Measurements from ENCODE around the gene SCAMP4.
A peak's percentile ranks its signal among the peaks of the same experiment; 100 is the strongest.
"Not testable (repeated sequence)": the region's sequence is repeated elsewhere in the genome, so short reads cannot be mapped to it uniquely, and the experiment has no call there.

The SCAMP4 gene

DNA sequence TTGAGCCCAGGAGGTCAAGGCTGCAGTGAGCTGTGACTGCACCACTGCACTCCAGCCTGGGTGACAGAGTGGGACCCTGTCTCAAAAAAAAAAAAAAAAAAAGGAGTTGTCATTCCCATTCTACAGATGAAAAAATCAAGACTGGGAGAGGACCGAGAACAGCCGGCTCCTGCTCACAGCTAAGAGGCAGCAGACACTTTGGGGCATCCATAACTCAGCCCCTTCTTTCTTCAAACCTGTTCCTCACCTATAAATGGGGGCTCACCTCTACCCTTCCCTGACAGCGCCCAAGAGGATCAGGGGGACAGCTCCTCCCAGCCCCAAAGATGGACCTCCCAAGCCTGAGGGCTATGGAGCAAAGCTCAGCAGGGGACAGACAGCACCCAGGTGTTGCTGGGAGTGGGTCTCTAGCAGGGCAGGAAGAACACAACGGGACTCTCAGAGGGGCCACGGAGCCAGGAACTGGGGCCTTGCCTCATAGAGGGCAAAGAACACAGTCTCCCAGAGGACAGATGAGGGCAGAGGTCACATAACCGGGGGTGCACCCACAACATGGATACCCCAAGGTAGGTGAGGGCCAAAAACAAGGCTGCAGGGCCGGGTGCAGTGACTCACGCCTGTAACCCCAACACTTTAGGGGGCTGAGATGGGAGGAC, 38.4 kb upstream of the SCAMP4 start:
- no peak for DNase-seq (ENCODE audit: low spot score)

- DNase-seq (ENCODE audit: low spot score) = no peak
Observed at GRCh38 chr19:1867349-1867724, 37.9 kb upstream of the SCAMP4 start.

DNA sequence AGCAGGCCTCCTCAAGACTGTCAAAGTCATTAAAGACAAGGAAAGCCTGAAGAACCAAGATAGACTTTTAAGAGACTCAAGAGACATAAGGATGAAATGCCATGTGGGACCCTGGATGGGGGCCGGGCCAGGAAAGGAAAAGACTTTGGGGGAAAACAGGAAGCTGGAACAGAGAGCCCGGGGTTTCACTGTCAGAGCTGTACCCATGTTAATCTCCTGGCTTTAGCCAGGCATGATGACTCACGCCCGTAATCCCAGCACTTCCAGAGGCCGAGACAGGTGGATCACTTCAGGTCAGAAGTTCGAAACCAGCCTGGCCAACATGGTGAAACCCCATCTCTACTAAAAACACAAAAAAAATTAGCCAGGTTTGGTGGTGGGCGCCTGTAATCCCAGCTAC, 36.2 kb upstream of the SCAMP4 start:
- DNase-seq (ENCODE audit: low spot score) = no peak

- no peak for DNase-seq (ENCODE audit: low spot score)
Observed at GRCh38 chr19:1871140-1871597, 34.0 kb upstream of the SCAMP4 start.

GRCh38 chr19:1871630-1872029, 33.6 kb upstream of the SCAMP4 start:
- no peak for DNase-seq (ENCODE audit: low spot score)

- DNase-seq (ENCODE audit: low spot score) = no peak
Observed at GRCh38 chr19:1872807-1873523, 32.2 kb upstream of the SCAMP4 start.

DNA sequence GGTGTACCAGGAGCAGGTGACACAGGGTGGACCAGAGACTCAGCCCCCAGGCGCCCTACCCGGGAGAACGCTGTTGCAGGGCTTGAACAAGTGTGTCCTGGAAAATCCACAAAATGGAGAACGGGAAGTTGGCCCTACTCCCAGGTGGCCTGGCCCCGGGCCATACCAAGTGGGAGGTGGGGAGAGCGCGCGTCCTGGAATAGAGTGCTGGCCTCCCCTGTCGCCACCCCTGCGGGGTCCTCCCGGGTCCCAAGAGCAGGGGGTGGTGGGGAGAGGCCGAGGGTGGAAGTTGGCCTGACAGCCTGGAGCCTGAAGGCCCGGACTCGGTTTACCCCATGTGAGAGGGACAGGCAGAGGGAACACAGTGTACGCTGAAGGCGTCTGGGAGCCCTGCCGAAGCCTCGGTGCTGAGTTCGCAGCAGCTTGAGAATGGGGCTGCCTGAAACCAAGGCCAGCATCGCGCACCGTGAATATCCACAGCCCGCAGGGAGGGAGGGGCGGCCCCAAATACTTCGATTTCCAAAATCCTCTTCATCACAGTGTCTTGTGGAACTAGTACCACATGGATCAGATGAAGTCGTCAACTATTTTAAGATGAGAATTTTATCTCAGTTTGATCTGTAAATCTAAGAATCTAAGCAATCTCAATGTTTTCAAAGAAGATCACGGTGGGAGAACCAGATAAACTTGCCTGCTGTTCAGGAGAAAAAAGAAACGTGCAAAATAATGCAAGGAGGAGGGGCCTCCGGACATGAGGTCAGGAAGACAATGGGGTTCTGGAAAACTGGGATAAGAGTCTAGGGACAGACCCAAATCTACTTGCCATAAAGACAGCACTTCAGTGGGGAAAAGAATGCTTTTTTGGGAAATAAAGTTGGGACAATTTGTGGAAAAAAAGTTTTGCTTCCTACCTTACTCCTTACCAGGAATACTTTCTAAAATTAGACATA, 31.4 kb upstream of the SCAMP4 start:
- DNase-seq (ENCODE audit: low spot score) = no peak

GRCh38 chr19:1874554-1875185, 30.5 kb upstream of the SCAMP4 start:
- peak; percentile 59 for DNase-seq (ENCODE audit: low spot score)

- peak; percentile 50 for DNase-seq (ENCODE audit: low spot score)
Observed at GRCh38 chr19:1875265-1875645, 29.9 kb upstream of the SCAMP4 start.

- DNase-seq (ENCODE audit: low spot score) = peak; percentile 93
Observed at GRCh38 chr19:1875646-1876495, 29.3 kb upstream of the SCAMP4 start.

DNA sequence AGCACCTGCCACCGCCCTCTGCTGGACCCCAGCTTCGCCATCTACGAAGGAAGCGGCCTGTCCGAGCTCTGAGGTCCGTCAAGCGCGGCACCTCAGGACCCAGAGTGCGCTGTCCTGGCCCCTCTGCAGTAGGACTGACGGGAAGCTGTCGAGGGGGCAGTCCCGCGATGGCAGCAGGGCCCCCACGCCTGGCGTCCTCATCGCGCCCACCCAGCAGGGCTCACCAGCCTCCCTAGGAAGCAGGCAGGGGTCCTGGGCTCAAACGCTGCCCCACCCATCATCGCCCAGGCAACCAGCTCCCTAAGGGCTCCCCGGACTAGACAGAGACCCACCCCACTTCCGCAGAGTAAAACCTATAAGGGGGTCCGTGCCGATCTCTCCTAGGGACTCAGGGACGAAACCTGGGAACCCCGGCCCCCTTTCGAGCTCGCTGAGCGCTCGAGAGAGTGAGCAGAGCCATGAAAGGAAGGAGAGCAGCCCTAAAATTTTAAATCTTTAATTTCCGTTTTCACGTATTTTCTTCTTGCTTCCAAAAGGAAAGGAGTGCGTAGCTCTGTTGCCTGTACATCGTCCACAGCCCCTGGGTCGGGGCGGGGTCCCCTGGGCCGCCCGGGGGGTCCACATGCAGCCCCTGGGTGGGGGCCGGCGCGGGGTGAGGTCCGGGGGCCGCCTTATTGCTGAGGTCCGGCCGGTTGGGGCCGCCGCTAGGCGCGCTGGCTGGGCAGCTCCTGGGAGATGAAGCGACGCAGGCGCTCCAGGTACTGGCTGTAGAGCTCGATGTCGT, 28.5 kb upstream of the SCAMP4 start:
- not testable (repeated sequence) for DNase-seq (ENCODE audit: low spot score)

DNA sequence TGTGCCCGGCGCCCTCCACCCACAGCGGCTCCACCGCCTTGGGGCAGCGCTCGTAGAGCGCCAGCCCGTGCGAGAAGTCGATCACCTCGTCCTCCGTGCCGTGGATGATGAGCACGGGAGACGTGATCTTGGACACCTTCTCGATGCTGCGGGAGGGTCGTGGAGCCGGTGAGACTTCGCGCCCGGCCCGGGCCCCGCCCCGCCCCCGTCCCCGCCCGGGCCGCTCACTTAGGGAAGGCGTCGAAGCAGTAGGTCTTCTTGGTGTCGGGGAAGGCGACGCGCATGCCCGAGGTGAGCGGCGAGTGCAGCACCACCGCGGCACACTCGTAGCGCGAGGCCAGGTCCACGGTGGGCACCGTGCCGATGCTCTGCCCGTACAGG, 27.9 kb upstream of the SCAMP4 start:
- DNase-seq (ENCODE audit: low spot score) = not testable (repeated sequence)

- DNase-seq (ENCODE audit: low spot score) = not testable (repeated sequence)
Observed at GRCh38 chr19:1878583-1878982, 26.6 kb upstream of the SCAMP4 start.

DNA sequence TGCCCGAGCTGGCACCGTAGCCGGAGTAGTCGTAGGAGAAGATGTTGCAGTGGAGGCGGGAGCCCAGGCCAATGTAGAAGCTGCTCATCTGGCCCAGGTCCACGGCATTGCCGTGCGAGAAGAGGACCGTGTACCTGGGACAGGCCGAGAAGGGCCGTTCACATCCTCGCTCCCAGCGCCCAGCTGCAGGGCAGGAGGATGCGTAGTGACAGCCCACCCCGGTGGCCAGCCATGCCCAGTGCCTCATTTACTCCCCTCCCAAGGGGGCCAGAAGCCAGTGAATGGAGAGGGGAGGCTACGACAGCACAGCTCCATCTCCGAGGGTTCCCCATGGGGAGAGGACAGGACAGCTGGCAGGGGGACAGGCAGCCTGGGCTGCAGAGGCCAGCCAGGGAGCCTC, 25.2 kb upstream of the SCAMP4 start:
- not testable (repeated sequence) for DNase-seq (ENCODE audit: low spot score)

DNA sequence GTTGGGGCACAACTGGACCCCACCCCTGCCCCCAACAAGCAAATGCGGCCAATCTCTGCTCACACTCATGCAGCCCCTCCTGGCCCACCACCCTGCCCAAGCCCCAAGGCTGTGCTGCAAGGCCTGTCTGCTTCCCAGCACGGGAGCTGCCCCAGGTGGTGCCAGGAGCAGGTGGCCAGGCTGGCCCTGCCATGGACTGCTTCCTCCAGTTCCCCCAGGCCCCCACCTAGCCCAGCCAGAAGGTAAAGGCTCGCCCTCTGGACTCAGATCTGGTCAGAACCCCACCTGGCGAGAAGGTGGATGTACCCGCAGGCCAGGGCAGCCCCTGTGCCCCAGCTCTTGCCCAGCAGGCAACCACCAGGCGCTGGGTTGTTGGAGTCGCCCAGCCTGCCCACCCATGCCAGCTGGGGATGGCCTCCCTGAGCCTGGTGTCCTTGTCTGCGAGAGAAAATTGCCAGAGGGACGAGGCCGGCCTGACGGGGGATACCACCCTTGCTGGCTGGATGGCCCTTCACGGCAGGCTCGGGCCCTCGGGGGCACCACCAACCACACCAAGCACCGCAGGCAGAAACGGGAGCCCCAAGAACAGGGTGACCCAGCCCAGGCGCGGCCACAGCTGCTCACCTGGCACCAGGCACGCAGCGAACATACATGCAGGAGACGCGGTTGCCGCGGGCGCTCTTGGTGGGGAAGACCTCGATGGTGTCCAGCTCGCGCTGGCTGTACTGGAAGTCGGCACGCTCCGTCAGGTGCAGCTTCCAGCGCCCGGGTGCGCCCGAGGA, 24.4 kb upstream of the SCAMP4 start:
- no peak for DNase-seq (ENCODE audit: low spot score)

DNA sequence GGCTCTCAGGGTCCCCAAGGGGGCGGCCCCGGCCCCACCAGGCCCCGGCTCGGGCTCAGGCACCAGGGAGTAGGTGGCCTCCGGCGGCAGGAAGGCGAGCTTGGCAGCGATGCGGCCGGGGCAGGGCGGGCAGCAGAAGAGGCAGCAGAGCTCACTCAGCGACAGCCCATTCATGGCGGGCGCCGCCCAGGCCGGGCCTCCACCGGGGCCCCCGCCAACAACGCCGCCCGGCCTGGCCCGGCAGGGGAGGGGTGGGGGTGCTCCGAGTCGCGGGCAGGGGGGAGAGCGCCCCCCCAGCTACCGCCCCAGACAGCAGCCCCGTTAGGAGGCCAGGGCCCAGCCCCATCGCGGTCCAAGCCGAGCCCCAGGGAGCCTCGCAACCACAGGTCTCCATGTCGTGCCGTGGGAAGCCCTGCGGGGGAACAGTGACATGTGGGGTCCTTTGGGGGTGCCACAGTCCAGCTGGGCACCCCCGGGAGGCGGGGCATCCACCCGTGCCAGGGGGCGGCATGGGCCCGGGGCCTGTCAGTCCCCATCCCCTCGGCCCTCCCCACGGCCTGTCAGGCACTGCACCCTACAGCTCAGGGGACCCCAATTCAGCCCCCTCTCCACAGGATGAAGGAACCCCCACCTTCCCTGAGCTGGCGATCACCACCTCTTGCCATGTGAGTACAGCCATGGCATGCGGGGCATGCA, 23.7 kb upstream of the SCAMP4 start:
- not testable (repeated sequence) for DNase-seq (ENCODE audit: low spot score)

DNA sequence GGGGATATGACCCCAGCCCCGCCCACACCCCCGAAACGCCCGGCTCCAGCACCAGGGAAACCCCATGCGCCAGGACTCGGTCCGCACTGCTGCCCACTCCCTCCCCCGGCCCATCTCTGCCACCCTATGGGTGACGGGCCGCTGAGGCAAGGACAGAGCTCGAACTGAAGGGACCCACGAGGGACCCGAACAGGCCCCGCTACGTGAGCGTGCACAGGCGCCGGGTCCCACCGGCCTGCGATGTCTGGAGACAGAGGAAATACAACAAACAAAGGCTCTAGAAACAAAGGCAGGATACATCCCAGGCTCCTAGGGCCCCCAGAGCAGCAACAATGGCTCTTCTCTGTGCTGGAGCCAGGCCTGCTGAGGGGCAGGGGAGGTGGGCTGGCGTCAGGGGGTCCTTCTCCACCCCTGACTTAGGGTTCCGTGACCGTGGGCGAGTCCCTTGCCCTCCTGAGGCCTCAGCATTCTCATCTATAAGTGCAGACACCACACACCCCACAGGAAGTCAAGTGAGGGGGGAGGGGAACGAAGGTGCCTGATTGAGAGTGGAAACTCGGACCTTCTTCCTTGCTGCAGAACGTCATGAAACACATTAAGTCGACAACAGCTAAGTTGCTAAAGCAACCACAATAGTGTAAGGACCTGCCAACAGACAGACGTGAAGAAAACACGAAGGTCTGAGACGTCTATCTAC, 23.0 kb upstream of the SCAMP4 start:
- peak; percentile 29 for DNase-seq (ENCODE audit: low spot score)
